Adrenal gland (tissue), 5 donors: Measurements from ENCODE around the gene IMP4.

ENCODE experiments used
- CTCF ChIP-seq, 6 experiments: fragments of 450-650 bp in 4 of 6; fragments of 200-600 bp in 2 of 6; sonication (generic) in 1 of 6; IDR thresholded peaks; 1 replicate in 5 of 6; 2 replicates in 1 of 6; pipeline versions ENCODE4 v1.5.1 to v1.8.0; 2016 to 2021; ENCODE audit warnings: antibody characterized with exemption in 6 of 6, mild to moderate bottlenecking in 2 of 6, moderate library complexity in 1 of 6
- POLR2A ChIP-seq, 2 donors: fragments of 450-650 bp; IDR thresholded peaks; one replicate each; pipeline ENCODE4 v1.6.1; 2017; ENCODE audit warnings: antibody characterized with exemption in 2 of 2, mild to moderate bottlenecking in 2 of 2, moderate library complexity in 1 of 2
- donor health status: DM: no; HTN: no; CAD: no.

- TF ChIP-seq CTCF (IDR thresholded peaks at IDR 0.05) (no peak), POLR2A (IDR thresholded peaks at IDR 0.05) (no peak)
Measured at GRCh38 chr2:130300258-130300969, 42.3 kb upstream of the IMP4 start.
